WTC11 (cell line): Measurements from ENCODE around the gene WNT8B. TPM values are rescaled to one million over a fixed set of nuclear protein-coding genes. Genes with fewer than 3 reads are reported as not detected.
A peak's percentile ranks its signal among the peaks of the same experiment; 100 is the strongest.

ENCODE experiments used
- ATAC-seq: fragments of 200-7000 bp; cut with Tn5 transposase; 2 replicates; pipeline ENCODE4 v1.10.0; 2021; ENCODE audit warnings: mild to moderate bottlenecking, moderate library complexity
- CTCF ChIA-PET: fragments of 300-600 bp; sonication (Branson Sonifier 250); formaldehyde crosslinking; loops from one replicate; lab custom pipeline; 2021; ENCODE audit warnings: antibody characterized with exemption; lab: Charles Lee
- POLR2A ChIA-PET: fragments of 350-600 bp; sonication (Branson Sonifier 250); formaldehyde crosslinking; loops from one replicate; lab custom pipeline; 2021; ENCODE audit warnings: antibody characterized with exemption; lab: Charles Lee
- DNase-seq: peaks from one replicate; pipeline ENCODE4 v3.0.0; 2021; ENCODE audit warnings: low spot score
- H3K27ac Mint-ChIP-seq: 2 replicates; pipeline ENCODE4 v1.8.0; 2021; ENCODE audit warnings: mixed read lengths
- H3K27me3 Mint-ChIP-seq: 2 replicates; pipeline ENCODE4 v1.8.0; 2021; ENCODE audit warnings: low read depth, mild to moderate bottlenecking, moderate library complexity, mixed read lengths
- H3K36me3 Mint-ChIP-seq: 2 replicates; pipeline ENCODE4 v1.8.0; 2021; ENCODE audit warnings: mixed read lengths
- H3K4me1 Mint-ChIP-seq: 2 replicates; pipeline ENCODE4 v1.8.0; 2022; ENCODE audit warnings: mixed read lengths
- H3K4me3 Mint-ChIP-seq: 2 replicates; pipeline ENCODE4 v1.8.0; 2021; ENCODE audit warnings: mild to moderate bottlenecking, moderate library complexity, mixed read lengths
- H3K9me3 Mint-ChIP-seq: 2 replicates; pipeline ENCODE4 v1.8.0; 2021; ENCODE audit warnings: mixed read lengths
- ARID4B ChIP-seq: sonication (generic); formaldehyde crosslinking; IDR thresholded peaks from 2 replicates; pipeline ENCODE4 v1.8.0; 2023; ENCODE audit warnings: missing genetic modification reagents, mild to moderate bottlenecking, borderline replicate concordance
- CBFB ChIP-seq: sonication (generic); formaldehyde crosslinking; IDR thresholded peaks from 2 replicates; pipeline ENCODE4 v1.8.1; 2022; ENCODE audit warnings: mild to moderate bottlenecking, low read depth, missing genetic modification reagents
- CREM ChIP-seq: sonication (generic); formaldehyde crosslinking; IDR thresholded peaks from 2 replicates; pipeline ENCODE4 v1.8.1; 2022; ENCODE audit warnings: mild to moderate bottlenecking, missing genetic modification reagents, moderate library complexity
- E2F5 ChIP-seq: sonication (generic); formaldehyde crosslinking; IDR thresholded peaks from 2 replicates; pipeline ENCODE4 v1.8.1; 2022; ENCODE audit warnings: mild to moderate bottlenecking, moderate library complexity, missing genetic modification reagents
- ESRRA ChIP-seq: sonication (generic); formaldehyde crosslinking; IDR thresholded peaks from 2 replicates; pipeline ENCODE4 v1.8.1; 2022; ENCODE audit warnings: mild to moderate bottlenecking, missing genetic modification reagents, borderline replicate concordance
- ETV6 ChIP-seq: sonication (generic); formaldehyde crosslinking; IDR thresholded peaks from 2 replicates; pipeline ENCODE4 v1.8.1; 2022; ENCODE audit warnings: mild to moderate bottlenecking, missing genetic modification reagents
- HMGXB4 ChIP-seq: sonication (generic); formaldehyde crosslinking; IDR thresholded peaks from 2 replicates; pipeline ENCODE4 v1.8.1; 2023; ENCODE audit warnings: mild to moderate bottlenecking, moderate library complexity, missing genetic modification reagents
- KAT7 ChIP-seq: sonication (generic); formaldehyde crosslinking; IDR thresholded peaks from 2 replicates; pipeline ENCODE4 v1.8.1; 2023; ENCODE audit warnings: missing genetic modification reagents, mild to moderate bottlenecking, borderline replicate concordance
- MAX ChIP-seq: sonication (generic); formaldehyde crosslinking; IDR thresholded peaks from 2 replicates; pipeline ENCODE4 v1.8.0; 2022; ENCODE audit warnings: mild to moderate bottlenecking, missing genetic modification reagents
- NFYB ChIP-seq: sonication (generic); formaldehyde crosslinking; conservative IDR thresholded peaks from 2 replicates; pipeline ENCODE4 v1.8.0; 2022; ENCODE audit warnings: low read depth, missing genetic modification reagents
- NR3C1 ChIP-seq: sonication (generic); formaldehyde crosslinking; conservative IDR thresholded peaks from 2 replicates; pipeline ENCODE4 v1.8.1; 2023; ENCODE audit warnings: low read depth, mild to moderate bottlenecking, missing genetic modification reagents
- SMAD3 ChIP-seq: sonication (generic); formaldehyde crosslinking; IDR thresholded peaks from 2 replicates; pipeline ENCODE4 v1.8.0; 2022; ENCODE audit warnings: missing genetic modification reagents, mild to moderate bottlenecking, borderline replicate concordance
- SP1 ChIP-seq: sonication (generic); formaldehyde crosslinking; conservative IDR thresholded peaks from 2 replicates; pipeline ENCODE4 v1.8.1; 2022; ENCODE audit warnings: missing genetic modification reagents
- USF1 ChIP-seq: sonication (generic); formaldehyde crosslinking; IDR thresholded peaks from 2 replicates; pipeline ENCODE4 v1.8.0; 2022; ENCODE audit warnings: mild to moderate bottlenecking, missing genetic modification reagents
- USF2 ChIP-seq: sonication (generic); formaldehyde crosslinking; IDR thresholded peaks from 2 replicates; pipeline ENCODE4 v1.8.1; 2023; ENCODE audit warnings: mild to moderate bottlenecking, missing genetic modification reagents, moderate library complexity
- ZNF138 ChIP-seq: sonication (generic); formaldehyde crosslinking; conservative IDR thresholded peaks from 2 replicates; pipeline ENCODE4 v1.8.1; 2022; ENCODE audit warnings: mild to moderate bottlenecking, moderate library complexity, missing genetic modification reagents
- ZNF425 ChIP-seq: fragments of 250-450 bp; sonication (Bioruptor Pico); conservative IDR thresholded peaks from 2 replicates; pipeline ENCODE4 v1.9.0; 2021; ENCODE audit warnings: mild to moderate bottlenecking
- ZNF671 ChIP-seq: fragments of 250-450 bp; sonication (Bioruptor Pico); IDR thresholded peaks from 2 replicates; pipeline ENCODE4 v1.8.0; 2021; ENCODE audit warnings: mild to moderate bottlenecking
- total RNA-seq: library from RNA; stranded (reverse); gene quantifications from 3 replicates; pipeline ENCODE4 v1.2.3, GENCODE V29; 2021

The WNT8B gene
- total RNA-seq, 1 experiment from 2014 or later, result 0.68 TPM

- peak overlapping the region; percentile 75 for H3K4me3 Mint-ChIP-seq
- TF ChIP-seq CREM (CRISPR knock-in tag) (peak; percentile 42; the same call in 1 of the 2 replicates), USF2 (CRISPR knock-in tag) (peak; percentile 44; the same call in 1 of the 2 replicates), NR3C1 (CRISPR knock-in tag) (peak; percentile 69; the same call in 1 of the 2 replicates), USF1 (CRISPR knock-in tag) (peak; percentile 40; the same call in 1 of the 2 replicates), SMAD3 (CRISPR knock-in tag) (0 out of 2 replicates have a peak, but pooled peaks have one; percentile 39), MAX (peak; percentile 87), ZNF671 (CRISPR knock-in tag) (no peak), SP1 (CRISPR knock-in tag) (0 out of 2 replicates have a peak, but pooled peaks have one; percentile 27), NFYB (CRISPR knock-in tag) (peak; percentile 95), CBFB (0 out of 2 replicates have a peak, but pooled peaks have one; percentile 79), ESRRA (CRISPR knock-in tag) (no peak), ZNF425 (CRISPR knock-in tag) (no peak)
- TF ChIP-seq, all 79 proteins: peak for 9
- ATAC-seq (peak; percentile 76), DNase-seq (peak; percentile 89)
- Mint-ChIP-seq H3K9me3 (no peaks in the 10 kb centered on the region), H3K27ac (no peak overlapping the region), H3K4me1 (peaks cover 40% of the 10 kb centered on the region), H3K27me3 (peaks cover 94% of the 10 kb centered on the region), H3K36me3 (no peaks in the 10 kb centered on the region)
- CTCF ChIA-PET, result interaction anchor here (0.8 to 10.2 kb wide), 28 partner anchors 7 to 530 kb away, joined by 3 to 134 read pairs (median 6); partner anchors contain the start of genes HIF1AN, PKD2L1, SCD and SEC31B
- POLR2A ChIA-PET, result interaction anchor here (1.2 kb wide), 3 partner anchors 27 to 135 kb away, joined by 3 to 7 read pairs (median 4); partner anchors contain the start of gene SCD
Measured at GRCh38 chr10:100481462-100482081, 18.8 kb downstream of the WNT8B start.

GRCh38 chr10:100482181-100482833 lies 19.5 kb downstream of the WNT8B start:
- peak overlapping the region; percentile 75 for H3K4me3 Mint-ChIP-seq
- POLR2A ChIA-PET, result interaction anchor here (0.9 to 1.2 kb wide), 5 partner anchors 27 to 259 kb away, joined by 3 to 7 read pairs (median 3); partner anchors contain the start of gene SCD
- ATAC-seq (peak; percentile 47), DNase-seq (peak; percentile 81)
- H3K36me3 Mint-ChIP-seq, result peaks cover 3% of the 10 kb centered on the region
- H3K27me3 Mint-ChIP-seq, result peaks cover 100% of the 10 kb centered on the region
- H3K4me1 Mint-ChIP-seq, result peaks cover 47% of the 10 kb centered on the region
- H3K9me3 Mint-ChIP-seq, result no peaks in the 10 kb centered on the region
- no peak overlapping the region for H3K27ac Mint-ChIP-seq
- CTCF ChIA-PET, result interaction anchor here (0.7 to 10.2 kb wide), 34 partner anchors 8 to 529 kb away, joined by 3 to 134 read pairs (median 5); partner anchors contain the start of genes HIF1AN, PKD2L1, SCD and SEC31B
- TF ChIP-seq KAT7 (0 out of 2 replicates have a peak, but pooled peaks have one; percentile 74), ZNF138 (CRISPR knock-in tag) (no peak), ETV6 (peak; percentile 20; the same call in 1 of the 2 replicates), E2F5 (CRISPR knock-in tag) (0 out of 2 replicates have a peak, but pooled peaks have one; percentile 49), ARID4B (CRISPR knock-in tag) (0 out of 2 replicates have a peak, but pooled peaks have one; percentile 39), HMGXB4 (CRISPR knock-in tag) (peak; percentile 83)
